ENCODE results near the gene PRKCB.

The PRKCB gene

GRCh38 chr16:23943604-23944003, 107.8 kb downstream of the PRKCB start:
- no peak for DNase-seq (ENCODE audit: low read depth, low spot score)

- DNase-seq (ENCODE audit: low read depth, low spot score): no peak
These were observed 108.6 kb downstream of the PRKCB start for GRCh38 chr16:23944381-23944780.

DNA sequence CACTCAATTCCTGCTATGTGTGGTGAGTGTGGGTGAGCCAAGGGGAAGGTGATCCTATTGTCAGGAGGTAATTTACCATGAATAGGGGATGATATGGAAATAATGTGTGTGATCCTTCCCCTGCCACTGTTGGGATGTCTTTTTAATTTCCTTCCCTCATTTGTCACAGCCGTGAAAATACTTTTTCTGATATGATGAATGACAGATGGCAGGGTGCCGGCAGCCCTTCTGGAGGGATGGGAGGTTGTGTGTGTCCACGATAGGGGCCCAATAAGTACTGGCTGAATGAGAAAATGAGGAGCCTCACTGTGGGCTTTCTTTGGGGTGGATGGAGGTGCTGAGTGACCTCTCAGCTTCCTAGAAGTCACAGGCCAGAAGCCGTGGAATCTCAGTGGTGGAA, 109.5 kb downstream of the PRKCB start:
- DNase-seq (ENCODE audit: low read depth, low spot score): no peak

DNA sequence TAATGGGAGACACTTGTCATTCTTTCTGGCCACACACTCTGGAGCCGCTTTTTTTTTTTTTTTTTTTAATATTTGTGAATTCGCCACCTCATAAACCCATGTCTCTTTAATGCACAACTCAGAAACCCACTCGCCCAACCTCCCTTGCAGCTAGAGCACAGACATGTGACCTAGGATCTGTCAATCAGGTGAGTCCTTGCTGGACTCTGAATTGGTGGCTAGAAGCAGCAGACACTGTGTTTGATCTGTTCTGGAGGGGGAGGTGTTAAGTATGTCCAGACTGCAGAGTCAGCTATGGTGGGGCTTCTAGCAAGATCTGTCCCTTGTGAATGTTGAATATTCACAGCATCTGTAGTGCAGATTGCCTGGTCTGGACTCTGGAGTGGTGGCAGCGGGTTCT, 112.1 kb downstream of the PRKCB start:
- no peak for DNase-seq (ENCODE audit: low read depth, low spot score)

- DNase-seq (ENCODE audit: low read depth, low spot score): no peak
These were observed 113.2 kb downstream of the PRKCB start for GRCh38 chr16:23948949-23949411.

DNA sequence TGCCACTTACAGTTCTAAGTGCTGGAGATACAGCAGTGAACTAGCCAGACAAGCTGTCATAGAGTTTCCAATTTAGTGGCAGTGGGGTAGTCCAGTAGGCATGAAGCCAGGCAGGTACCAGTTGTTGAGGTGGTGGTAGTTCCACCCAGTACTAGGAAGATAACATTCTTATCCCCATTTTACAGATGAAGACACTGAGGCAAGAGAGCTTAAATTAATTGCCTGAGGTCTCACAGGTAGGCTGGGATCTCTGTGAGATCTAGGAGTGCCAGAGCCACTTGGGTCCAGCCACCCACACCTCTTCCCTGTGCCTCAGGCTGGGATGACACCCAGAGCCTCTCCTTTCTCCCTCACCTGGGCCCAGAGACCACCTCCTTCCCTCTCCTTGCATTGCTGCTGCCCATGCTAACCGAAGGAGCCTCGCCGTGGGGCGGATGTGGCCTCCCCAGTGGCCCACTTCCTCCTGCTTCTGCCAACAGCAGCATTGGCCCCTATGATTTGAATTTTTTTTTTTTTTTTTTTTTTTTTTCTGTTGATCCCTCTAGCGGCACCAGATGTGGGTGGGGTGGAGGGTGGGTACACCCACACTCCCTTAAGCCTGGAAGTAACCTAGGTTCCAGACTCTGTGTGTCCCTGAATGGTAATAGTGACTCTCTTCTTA, 114.0 kb downstream of the PRKCB start:
- no peak for DNase-seq (ENCODE audit: low read depth, low spot score)

DNA sequence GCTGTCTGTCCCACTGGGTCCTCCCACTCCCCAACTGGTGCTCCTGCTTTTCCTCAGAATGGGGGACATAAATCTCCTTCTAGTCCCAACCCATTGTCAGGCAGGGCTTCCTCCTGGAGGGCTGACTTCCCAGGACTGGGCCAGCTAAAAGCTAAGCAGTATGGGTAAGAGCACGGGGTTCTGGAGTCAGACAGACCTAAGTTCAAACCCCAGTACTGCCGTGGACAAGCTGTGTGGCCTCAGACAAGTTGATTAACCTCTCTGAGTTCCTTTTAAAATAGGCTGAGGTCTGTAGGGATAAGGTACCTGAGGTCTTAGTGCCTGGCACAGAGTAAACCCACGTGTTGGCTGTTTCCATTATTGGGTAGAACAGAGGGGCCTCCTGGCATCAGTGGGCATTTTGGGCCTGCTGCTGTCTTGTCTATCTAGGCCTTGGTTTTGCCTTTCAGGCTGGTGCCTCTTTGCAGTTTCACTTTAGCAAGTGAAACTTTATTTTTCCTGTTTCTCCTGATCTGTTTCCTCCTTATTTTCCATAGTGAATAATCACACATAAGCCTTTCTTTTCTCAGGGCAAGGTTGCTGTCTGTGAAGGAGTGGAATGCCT, 114.6 kb downstream of the PRKCB start:
- DNase-seq (ENCODE audit: low read depth, low spot score): no peak

GRCh38 chr16:23950898-23951297, 115.1 kb downstream of the PRKCB start:
- DNase-seq (ENCODE audit: low read depth, low spot score): no peak

DNA sequence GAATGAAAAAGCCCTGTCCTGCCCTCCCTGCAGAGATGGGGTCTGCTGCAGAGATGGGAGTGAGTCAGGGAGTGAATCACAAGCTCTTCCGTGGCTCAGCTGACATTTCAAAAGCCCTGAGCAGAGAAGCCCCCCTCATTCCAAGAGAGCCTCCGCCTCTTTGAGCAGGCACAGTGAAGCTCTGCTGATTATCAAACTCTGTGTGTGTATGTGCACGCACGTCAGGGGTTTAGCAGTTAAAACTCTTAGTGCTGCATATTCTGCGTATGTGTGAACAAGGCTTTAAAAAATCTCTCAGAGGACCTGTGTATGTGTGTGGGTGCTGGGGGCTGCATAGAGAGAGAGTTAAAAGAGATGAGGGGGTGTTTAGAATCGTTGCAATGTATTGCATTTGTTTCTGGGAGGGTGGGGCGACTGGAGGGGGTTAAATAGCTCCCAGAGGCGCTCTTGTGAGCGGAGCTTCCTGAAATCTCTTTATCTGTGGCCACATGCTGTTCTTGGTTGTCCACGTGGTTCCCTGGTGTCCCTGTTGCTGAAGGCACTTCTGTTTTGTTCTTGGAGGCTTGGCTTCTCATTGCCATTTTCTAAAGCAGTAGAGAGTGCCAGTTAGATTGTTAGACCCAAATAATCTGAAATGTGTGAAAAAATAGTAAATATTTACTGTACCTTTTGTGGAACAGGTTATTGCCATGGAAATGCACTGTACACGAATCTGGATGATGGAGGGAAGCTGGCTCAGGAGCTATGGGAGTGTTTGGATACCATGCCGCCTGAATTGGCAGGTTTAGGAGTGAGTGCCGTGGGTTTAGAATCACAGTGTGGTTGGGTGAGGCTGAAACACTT, 116.6 kb downstream of the PRKCB start:
- DNase-seq (ENCODE audit: low read depth, low spot score): peak; percentile 48

GRCh38 chr16:23952971-23953300, 117.2 kb downstream of the PRKCB start:
- no peak for DNase-seq (ENCODE audit: low read depth, low spot score)

DNA sequence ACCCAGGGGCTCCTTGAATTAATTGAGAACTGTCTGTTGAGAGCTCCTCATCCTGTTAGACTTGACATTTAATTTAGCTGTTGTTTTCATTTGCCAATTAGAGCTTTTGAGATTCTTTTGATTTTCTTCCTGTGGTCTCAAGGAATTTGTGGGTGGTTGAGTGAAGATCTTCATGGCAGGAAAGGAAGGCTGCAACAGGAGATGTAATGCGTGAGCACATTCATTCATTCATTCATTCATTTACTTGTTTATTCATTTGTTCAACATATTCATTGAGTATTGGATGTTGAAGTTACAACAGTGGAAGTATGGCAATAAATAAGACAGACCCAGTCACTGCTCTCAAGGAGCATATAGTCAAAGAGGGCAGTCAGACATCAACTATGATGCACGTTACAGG, 117.7 kb downstream of the PRKCB start:
- DNase-seq (ENCODE audit: low read depth, low spot score): no peak

DNA sequence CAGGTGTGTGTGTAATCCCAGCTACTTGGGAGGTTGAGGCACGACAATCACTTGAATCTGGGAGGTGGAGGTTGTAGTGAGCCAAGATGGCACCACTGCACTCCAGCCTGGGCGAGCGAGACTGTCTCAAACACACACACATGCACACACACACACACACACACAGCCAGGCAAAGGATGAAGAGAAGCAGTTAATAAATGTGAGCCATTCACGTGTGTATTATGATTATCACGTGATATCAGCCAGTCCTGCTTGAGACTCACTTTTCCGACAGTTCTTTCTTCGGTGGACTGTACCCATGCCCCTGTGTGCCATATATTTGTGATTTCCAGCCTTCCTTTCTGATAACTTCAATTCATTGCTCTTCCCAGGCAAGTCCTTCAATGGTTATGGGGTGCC, 119.3 kb downstream of the PRKCB start:
- DNase-seq (ENCODE audit: low read depth, low spot score): no peak

DNA sequence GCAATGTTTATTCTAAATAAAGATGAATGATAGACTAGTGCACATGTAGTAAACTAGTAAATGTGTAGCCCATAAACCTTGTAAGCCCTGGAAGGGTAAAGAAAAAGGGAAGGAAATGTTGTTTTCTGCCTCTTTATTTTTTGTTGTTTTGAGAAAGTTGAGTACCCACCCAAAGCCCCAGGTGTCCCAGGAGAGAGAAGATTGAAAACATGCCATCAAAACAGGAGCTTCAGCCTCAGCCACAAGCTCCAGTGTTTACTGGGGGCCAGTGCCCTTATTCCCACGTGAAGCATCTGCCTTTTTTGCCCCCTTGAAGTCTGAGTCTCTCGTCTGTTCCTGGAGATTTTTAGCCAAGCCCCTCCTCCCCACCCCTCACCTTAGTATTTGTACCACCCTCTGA, 121.5 kb downstream of the PRKCB start:
- no peak for DNase-seq (ENCODE audit: low read depth, low spot score)

- DNase-seq (ENCODE audit: low read depth, low spot score): no peak
These were observed 123.4 kb downstream of the PRKCB start for GRCh38 chr16:23959072-23959751.

- DNase-seq (ENCODE audit: low read depth, low spot score): no peak
These were observed 123.9 kb downstream of the PRKCB start for GRCh38 chr16:23959752-23960072.

DNA sequence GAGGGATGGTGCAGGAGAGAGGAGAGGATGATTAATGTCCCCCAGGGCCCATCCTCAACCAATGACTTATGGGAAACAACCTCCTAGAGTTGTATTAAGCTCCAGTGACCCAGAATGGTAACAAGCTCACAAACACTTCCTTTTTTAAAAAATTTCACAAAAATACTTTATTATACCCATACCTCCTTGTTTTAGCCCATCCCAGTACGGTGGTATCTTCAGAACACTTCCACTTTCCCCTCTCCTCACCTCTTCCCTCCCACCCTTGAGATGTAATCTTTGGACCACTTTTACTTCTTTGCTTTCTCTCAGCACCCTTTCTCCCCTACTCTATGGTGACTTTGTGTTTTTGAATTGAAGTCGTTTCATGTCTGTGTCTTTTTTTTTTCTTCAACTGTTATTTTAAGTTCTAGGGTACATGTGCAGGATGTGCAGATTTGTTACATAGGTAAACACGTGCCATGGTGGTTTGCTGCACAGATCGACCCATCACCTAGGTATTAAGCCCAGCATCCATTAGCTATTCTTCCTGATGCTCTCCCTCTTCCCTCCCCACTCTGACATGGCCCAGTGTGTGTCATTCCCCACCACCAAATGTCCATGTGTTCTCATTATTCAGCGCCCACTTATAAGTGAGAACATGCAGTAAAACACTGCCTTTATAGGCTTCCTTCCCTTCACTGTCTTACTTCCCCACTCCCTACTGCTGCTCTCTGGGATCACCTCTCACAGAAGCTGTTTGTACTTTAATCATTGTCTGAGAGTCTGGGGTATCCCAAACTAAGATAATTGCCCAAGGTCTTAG, 124.5 kb downstream of the PRKCB start:
- no peak for DNase-seq (ENCODE audit: low read depth, low spot score)

- no peak for DNase-seq (ENCODE audit: low read depth, low spot score)
These were observed 126.2 kb downstream of the PRKCB start for GRCh38 chr16:23962001-23962400.

GRCh38 chr16:23964136-23964535, 128.4 kb downstream of the PRKCB start:
- no peak for DNase-seq (ENCODE audit: low read depth, low spot score)

GRCh38 chr16:23965137-23965733, 129.5 kb downstream of the PRKCB start:
- DNase-seq (ENCODE audit: low read depth, low spot score): no peak

- no peak for DNase-seq (ENCODE audit: low read depth, low spot score)
These were observed 131.0 kb downstream of the PRKCB start for GRCh38 chr16:23966597-23967394.
